ENCODE results near the gene SLC27A5.
"Not testable (repeated sequence)": the region's sequence is repeated elsewhere in the genome, so short reads cannot be mapped to it uniquely, and the experiment has no call there.

- not testable (repeated sequence) for TF ChIP-seq CTCF (IDR thresholded peaks at IDR 0.05 in 2 of 3, conservative IDR thresholded peaks at IDR 0.05 in 1 of 3; ENCODE audit: insufficient read depth in 2 of 3, low read depth in 1 of 3, low read length in 3 of 3); KDM1A (IDR thresholded peaks at IDR 0.05); SMAD3 (CRISPR knock-in tag; conservative IDR thresholded peaks at IDR 0.05); SMAD4 (CRISPR knock-in tag; conservative IDR thresholded peaks at IDR 0.05); RFX5 (IDR thresholded peaks at IDR 0.05; ENCODE audit: low read depth, low read length); HCFC1 (IDR thresholded peaks at IDR 0.05; ENCODE audit: low read depth, low read length); SPI1 (IDR thresholded peaks at IDR 0.05; ENCODE audit: borderline replicate concordance, low read depth, low read length); POLR2AphosphoS5 (IDR thresholded peaks at IDR 0.05; ENCODE audit: control insufficient read depth, insufficient read depth, low read depth, low read length); SMC3 (conservative IDR thresholded peaks at IDR 0.05; ENCODE audit: insufficient read depth, low read depth, low read length); NRF1 (conservative IDR thresholded peaks at IDR 0.05 in 1 of 2, IDR thresholded peaks at IDR 0.05 in 1 of 2); FOXP4 (CRISPR knock-in tag; IDR thresholded peaks at IDR 0.05; ENCODE audit: borderline replicate concordance); ZNF23 (CRISPR knock-in tag; IDR thresholded peaks at IDR 0.05)
These were observed 31.0 kb upstream of the SLC27A5 start for GRCh38 chr19:58542641-58543372.

Measured in K562 (cell line).